Epithelial cell of prostate (primary cell): ENCODE results near the gene IL10RA.

Source experiments
- DNase-seq: peaks from one replicate; pipeline ENCODE4 v3.0.0-alpha.2; 2011; ENCODE audit warnings: low read depth, low spot score
- H3K27ac ChIP-seq: fragments of 450-650 bp; 2 replicates; pipeline ENCODE4 v1.5.1; 2017; ENCODE audit warnings: mild to moderate bottlenecking

IL10RA gene

DNA sequence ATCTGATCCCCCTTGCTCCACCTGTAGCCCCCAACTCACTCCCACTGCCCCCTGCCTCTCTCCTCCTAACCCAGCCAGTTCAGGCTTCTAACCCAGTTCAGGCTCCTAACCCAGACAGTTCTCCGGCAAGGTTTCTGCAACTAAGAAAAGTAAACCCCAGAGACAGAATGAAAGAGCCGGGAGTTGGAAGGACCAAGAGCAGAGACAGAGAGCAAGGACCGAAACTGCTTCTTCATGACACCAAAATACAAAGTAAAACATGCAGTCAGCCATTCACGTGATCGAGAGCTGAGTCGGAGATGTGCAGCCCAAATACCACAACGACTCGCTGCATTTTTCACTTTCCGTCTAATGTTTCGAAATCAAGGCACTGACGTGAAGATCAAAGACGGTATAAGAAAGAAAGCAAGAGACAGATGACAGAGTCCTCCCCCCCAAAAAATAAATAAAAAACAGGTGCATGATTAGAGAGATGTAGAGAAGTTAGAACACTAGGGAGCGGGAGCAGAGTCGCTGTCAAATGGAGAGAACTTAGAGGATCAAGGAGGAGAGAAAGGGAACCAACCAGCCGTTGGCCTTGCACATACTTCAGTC lies 884 bp downstream of the IL10RA start:
- no peak for DNase-seq
- H3K27ac ChIP-seq = no peak overlapping the region

DNA sequence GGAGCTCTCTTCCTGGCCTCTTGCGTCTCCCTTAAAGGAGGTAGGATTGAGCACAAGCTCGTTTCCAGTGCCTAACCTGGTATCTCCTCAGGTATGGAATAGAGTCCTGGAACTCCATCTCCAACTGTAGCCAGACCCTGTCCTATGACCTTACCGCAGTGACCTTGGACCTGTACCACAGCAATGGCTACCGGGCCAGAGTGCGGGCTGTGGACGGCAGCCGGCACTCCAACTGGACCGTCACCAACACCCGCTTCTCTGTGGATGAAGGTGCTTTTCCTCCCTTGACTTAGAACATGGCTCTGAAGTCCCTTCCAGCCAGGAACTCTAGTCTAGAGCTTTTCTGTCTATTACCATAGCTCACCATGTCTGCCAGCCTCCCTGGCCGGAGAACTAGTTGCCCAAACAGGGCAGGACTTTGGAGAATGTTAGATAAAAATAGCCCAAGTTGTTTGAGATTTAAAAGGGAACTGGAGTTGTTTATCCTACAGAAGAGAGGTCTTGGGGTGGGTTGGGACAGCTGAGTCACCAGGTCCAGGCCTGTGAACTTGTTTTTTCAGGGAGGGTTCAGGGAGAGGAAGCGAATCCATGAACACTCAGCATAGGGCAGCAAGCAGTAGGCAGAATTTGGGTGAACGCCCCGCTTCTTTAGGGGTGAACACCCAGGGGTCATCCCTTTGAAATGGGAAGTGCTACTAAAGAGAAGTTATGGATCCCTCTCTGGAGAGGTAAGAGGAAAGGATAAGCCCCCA lies 3.3 kb downstream of the IL10RA start:
- H3K27ac ChIP-seq = no peak overlapping the region
- DNase-seq = no peak

DNA sequence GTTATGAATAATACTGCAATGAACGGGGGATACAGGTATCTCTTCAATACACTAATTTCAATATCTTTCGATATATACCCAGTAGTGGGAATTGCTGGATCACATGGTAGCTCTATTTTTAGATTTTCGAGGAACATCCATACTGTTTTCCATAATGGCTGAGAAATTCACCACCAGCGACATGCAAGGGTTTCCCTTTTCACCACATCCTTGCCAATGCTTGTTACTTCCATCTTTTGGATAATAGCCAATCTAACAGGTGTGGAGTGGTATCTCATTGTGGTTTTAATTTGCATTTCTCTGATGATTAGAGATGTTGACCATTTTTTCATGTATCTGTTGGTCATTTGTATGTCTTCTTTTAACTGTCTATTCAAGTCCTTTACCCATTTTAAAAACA lies 5.9 kb downstream of the IL10RA start:
- H3K27ac ChIP-seq = no peak overlapping the region
- DNase-seq = no peak

DNA sequence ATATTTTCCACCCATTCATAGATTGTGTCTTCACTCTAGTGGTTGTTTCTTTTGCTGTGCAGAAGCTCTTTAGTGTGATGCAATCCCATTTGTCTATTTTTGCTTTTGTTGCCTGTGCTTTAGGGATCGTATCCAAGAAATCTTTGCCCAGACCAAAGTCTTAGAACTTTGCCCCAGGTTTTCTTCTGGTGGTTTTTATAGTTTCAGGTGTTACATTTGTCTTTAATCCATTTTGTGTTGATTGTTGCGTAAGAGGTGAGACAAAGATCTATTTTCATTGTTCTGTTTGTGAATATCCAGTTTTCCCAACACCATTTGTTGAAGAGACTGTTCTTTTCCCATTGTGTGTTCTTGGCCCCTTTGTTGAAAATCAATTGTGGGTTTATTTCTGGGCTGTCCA lies 6.4 kb downstream of the IL10RA start:
- no peak for DNase-seq
- H3K27ac ChIP-seq = no peak overlapping the region

DNA sequence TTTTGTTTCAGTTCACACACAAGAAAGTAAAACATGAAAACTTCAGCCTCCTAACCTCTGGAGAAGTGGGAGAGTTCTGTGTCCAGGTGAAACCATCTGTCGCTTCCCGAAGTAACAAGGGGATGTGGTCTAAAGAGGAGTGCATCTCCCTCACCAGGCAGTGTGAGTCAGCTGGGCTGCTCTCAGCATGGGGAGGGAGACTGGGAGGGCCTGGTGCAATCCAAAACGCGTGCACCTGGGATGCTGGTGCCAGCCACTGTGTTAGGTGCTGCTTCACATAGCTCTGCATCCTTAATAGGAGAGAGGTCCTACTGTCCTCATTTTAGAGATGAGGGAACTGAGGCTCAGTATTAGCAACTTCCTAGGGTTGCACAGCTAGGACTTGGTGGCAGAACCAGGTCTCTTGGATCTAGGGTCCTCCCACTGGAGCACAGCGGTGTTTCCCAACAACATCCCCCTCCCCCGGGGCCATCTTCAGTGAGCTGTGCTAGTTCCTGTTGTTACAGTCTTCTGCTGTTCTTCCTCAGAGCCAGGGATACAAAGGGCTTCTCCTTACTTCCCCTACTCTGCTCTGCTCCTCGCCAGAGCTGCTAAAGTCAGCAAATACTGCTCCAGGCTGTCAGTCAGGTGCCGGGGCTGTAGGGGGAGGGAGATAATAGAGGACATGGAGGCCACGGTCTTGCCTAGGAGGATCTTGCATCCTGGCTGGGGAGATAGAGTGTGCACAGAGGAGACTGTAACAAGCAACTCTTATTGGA lies 8.0 kb downstream of the IL10RA start:
- DNase-seq = no peak
- no peak overlapping the region for H3K27ac ChIP-seq

DNA sequence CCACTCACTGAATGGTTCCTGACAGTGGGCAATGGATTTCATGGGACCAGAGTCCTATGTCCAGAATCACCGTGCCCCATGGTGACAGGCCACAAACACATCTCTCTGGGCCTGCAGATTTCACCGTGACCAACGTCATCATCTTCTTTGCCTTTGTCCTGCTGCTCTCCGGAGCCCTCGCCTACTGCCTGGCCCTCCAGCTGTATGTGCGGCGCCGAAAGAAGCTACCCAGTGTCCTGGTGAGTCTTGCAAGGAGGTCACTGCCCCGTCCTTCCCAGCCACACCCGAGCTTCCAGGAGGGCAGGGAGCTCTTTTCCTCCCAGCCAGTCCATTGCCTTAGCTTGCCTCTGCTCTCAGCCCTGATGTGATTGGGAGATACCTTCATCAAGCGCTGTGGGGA lies 9.3 kb downstream of the IL10RA start:
- H3K27ac ChIP-seq = no peak overlapping the region
- no peak for DNase-seq

DNA sequence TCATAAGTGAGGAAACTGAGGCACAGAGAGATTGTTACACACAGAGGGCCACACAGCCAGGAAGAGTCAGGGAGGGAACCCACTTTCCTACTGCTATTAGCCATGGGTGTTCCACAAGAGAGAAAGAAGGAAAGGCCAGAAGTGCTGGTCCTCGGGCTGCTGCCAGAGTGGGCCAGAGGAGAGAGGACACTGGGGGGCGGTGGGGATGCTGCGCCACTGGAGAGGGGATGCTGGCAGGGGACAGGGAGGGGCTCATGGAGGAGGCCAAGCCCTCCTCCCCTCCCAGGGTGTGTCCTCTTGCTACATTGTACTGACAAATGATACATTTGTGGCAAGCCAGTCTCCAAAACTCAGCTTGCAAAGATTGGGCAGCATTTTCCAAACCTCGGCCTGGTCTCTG lies 9.9 kb downstream of the IL10RA start:
- DNase-seq = no peak
- H3K27ac ChIP-seq = no peak overlapping the region

DNA sequence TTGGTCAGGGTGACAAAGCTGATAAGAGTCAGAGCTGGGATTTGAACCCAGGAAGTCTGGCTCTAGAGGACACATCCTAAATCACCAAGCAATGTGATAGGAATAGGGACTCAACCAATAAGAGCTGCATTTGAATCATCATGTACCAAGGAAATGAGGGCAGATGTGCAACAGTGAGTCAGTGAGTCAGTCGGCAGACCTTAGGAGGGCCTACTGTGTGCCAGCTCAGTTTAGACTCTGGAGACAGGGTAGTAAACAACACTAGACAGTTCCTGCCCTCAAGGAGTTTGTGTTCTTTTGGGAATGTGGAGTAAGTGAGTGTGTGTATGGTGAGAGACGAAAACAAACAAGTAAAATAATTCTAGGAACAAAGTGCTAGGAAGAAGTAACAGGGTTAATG lies 11.2 kb downstream of the IL10RA start:
- H3K27ac ChIP-seq = no peak overlapping the region
- no peak for DNase-seq

DNA sequence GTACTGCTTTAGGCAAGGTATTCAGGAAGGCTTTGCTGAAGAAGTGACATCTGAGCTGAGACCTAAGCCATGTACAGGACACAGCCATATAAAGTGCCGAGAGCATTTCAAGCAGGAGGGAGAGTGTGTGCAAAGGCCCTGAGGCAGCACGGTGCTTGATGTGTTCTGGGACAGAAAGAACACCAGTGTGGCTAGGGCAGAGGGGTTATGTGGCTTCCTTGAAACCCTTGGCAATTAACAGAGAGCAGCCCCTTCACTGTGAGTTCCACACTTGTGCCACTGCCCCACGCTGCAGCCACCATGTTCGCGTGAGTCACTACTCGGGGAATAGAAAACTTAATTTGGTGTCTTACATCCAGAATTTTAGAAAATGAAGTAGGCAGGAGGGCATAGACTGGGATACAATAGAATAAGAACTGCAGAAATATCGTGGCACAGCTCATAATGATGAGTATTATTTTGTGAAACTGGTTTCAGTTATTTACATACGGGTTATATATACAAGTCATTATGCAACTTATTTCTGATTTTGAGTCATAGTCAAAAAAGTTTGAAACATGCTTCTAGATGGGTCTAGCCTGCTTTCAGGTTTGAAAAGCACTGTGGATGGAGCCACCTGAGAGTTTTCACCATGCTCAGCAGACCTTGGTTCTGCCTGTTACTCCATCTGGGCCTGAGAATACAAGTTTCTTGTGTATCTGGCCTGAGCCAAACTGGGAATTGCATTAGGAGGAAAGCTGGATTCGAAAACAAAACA lies 11.8 kb downstream of the IL10RA start:
- no peak for DNase-seq
- no peak overlapping the region for H3K27ac ChIP-seq

DNA sequence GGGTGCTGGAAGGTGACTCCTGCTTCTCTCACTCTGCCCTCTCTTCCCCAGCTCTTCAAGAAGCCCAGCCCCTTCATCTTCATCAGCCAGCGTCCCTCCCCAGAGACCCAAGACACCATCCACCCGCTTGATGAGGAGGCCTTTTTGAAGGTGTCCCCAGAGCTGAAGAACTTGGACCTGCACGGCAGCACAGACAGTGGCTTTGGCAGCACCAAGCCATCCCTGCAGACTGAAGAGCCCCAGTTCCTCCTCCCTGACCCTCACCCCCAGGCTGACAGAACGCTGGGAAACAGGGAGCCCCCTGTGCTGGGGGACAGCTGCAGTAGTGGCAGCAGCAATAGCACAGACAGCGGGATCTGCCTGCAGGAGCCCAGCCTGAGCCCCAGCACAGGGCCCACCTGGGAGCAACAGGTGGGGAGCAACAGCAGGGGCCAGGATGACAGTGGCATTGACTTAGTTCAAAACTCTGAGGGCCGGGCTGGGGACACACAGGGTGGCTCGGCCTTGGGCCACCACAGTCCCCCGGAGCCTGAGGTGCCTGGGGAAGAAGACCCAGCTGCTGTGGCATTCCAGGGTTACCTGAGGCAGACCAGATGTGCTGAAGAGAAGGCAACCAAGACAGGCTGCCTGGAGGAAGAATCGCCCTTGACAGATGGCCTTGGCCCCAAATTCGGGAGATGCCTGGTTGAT lies 12.6 kb downstream of the IL10RA start:
- DNase-seq = no peak
- no peak overlapping the region for H3K27ac ChIP-seq

DNA sequence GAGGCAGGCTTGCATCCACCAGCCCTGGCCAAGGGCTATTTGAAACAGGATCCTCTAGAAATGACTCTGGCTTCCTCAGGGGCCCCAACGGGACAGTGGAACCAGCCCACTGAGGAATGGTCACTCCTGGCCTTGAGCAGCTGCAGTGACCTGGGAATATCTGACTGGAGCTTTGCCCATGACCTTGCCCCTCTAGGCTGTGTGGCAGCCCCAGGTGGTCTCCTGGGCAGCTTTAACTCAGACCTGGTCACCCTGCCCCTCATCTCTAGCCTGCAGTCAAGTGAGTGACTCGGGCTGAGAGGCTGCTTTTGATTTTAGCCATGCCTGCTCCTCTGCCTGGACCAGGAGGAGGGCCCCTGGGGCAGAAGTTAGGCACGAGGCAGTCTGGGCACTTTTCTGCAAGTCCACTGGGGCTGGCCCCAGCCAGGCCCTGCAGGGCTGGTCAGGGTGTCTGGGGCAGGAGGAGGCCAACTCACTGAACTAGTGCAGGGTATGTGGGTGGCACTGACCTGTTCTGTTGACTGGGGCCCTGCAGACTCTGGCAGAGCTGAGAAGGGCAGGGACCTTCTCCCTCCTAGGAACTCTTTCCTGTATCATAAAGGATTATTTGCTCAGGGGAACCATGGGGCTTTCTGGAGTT lies 13.3 kb downstream of the IL10RA start:
- H3K27ac ChIP-seq = no peak overlapping the region
- DNase-seq = no peak

DNA sequence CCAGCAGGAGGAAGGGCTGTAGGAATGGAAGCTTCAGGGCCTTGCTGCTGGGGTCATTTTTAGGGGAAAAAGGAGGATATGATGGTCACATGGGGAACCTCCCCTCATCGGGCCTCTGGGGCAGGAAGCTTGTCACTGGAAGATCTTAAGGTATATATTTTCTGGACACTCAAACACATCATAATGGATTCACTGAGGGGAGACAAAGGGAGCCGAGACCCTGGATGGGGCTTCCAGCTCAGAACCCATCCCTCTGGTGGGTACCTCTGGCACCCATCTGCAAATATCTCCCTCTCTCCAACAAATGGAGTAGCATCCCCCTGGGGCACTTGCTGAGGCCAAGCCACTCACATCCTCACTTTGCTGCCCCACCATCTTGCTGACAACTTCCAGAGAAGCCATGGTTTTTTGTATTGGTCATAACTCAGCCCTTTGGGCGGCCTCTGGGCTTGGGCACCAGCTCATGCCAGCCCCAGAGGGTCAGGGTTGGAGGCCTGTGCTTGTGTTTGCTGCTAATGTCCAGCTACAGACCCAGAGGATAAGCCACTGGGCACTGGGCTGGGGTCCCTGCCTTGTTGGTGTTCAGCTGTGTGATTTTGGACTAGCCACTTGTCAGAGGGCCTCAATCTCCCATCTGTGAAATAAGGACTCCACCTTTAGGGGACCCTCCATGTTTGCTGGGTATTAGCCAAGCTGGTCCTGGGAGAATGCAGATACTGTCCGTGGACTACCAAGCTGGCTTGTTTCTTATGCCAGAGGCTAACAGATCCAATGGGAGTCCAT lies 14.1 kb downstream of the IL10RA start:
- DNase-seq = no peak
- no peak overlapping the region for H3K27ac ChIP-seq

DNA sequence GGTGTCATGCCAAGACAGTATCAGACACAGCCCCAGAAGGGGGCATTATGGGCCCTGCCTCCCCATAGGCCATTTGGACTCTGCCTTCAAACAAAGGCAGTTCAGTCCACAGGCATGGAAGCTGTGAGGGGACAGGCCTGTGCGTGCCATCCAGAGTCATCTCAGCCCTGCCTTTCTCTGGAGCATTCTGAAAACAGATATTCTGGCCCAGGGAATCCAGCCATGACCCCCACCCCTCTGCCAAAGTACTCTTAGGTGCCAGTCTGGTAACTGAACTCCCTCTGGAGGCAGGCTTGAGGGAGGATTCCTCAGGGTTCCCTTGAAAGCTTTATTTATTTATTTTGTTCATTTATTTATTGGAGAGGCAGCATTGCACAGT lies 14.6 kb downstream of the IL10RA start:
- no peak for DNase-seq
- no peak overlapping the region for H3K27ac ChIP-seq

DNA sequence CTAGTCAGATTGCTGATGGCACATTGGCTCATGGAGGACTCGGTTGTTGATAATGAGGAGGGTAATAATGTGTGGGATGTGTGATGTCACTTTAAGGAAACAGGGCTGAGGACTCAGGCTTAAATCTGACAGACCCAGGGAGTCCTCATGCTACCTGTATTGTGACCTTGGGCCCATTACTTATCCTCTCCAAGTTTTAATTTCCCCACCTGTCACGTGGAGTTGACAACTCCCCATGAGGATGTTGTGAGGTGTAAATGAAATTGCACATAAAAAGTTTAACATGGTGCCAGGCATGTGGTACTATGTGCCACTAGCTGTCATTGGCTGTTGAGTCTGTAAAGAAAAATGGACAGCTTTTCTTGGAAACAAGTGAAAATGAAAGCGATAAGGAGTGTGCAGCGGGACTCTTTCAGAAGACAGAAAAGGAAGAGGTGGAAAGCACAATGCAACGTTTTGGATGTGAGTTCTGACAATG lies 15.3 kb downstream of the IL10RA start:
- no peak for DNase-seq
- no peak overlapping the region for H3K27ac ChIP-seq

DNA sequence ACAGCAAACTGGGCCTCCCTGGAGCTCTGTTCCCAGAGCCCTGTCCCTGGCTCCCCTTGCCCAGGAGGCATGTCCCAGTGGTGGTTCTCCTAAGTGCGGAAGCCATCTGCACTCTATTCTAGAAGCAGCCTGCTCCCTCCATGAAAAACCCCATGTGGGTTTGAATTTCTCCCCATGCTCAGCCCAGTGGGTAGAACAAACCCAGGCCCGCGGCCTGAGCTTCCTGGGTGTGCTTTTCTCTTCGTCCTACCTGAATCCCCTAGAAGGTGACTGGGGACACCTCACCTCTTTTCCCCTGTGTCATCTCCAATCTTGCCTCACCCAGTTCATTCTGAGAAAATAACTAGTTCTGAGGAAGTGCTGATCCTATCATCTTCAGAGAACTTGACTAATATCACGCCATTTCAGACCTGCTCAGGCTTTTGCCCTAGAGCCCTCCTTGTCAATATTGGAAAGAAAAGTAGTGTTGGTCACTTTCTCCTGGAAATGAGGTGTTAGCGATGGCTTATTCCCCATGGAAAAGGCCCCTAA lies 15.9 kb downstream of the IL10RA start:
- no peak for DNase-seq
- H3K27ac ChIP-seq = no peak overlapping the region

DNA sequence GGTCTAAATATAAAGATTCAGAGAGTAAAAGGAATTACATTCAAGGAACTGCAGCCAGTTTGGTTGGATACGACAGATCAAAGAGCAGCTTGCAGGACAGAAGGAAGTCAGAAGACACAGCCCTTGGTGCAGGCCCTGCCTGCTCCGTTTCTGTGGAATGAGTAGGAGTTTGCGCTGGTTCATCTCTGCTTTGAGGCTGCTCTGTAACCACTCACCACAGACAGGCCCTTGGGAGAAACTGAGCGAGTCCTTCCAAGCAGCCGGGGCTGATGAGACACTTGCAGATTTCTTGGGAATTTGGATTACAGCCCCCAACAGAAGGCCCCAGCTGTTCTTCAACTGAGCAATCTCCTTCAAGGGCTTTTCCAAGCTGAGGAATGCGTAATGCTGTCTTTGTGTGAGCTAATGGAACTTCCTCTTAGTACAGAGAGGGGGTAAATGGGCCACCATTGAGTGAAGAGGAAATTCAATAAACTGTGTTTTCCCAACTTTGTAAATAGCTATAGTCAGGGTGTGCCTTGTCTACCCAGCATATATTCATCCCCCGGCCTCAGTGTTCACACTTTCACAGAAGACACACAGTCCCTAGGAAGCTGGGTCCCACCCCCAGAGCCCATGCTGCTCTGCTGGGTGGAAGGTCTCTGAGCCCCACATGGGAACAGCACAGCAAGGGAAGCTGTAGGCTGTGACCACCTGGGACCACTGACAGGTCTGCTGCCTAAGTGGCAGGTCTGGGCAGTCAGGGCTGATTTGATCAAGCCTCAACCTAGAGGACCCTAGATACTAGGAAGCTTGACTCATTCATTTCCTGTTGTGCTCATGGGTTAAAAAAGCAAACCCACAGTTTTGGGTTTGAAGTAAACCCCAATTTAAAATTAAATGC lies 16.6 kb downstream of the IL10RA start:
- no peak for DNase-seq
- no peak overlapping the region for H3K27ac ChIP-seq

DNA sequence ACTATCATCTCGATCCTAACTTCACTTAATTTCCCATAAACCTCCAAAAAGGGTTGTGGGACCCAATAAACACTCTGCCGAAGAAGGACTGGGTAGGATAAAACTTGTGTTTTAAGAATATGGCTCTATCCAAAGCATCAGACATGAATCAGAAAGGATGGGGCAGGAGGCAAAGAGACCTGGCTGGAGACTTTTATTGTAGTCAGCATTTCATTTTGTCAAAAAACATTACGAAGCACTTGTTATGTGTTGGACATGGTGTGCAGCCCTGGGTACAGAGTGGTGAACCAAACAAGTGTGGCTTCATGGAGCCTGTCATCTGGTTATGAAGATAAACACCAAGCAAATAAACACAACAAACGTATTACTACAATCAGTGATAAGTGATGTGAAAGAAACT lies 17.3 kb downstream of the IL10RA start:
- no peak for DNase-seq
- no peak overlapping the region for H3K27ac ChIP-seq
